ENCODE results near the gene AUTS2.

The AUTS2 gene

GRCh38 chr7:70785427-70785826, 1187.2 kb downstream of the AUTS2 start:
- no peak for TF ChIP-seq TAF1 (IDR thresholded peaks at IDR 0.05; ENCODE audit: borderline replicate concordance, low read depth, low read length)
- DNase-seq (ENCODE audit: insufficient read length), result no peak
- FAIRE-seq, result no peak

- TF ChIP-seq POLR2A (IDR thresholded peaks at IDR 0.05; ENCODE audit: low read depth, low read length) (no peak), POLR2AphosphoS5 (IDR thresholded peaks at IDR 0.05; ENCODE audit: low read depth, low read length) (no peak), TAF1 (IDR thresholded peaks at IDR 0.05; ENCODE audit: borderline replicate concordance, low read depth, low read length) (no peak)
- FAIRE-seq, result no peak
- DNase-seq (ENCODE audit: insufficient read length), result no peak
Measured at GRCh38 chr7:70786076-70786475, 1187.8 kb downstream of the AUTS2 start.

GRCh38 chr7:70787286-70787685, 1189.0 kb downstream of the AUTS2 start:
- DNase-seq (ENCODE audit: insufficient read length) (no peak), FAIRE-seq (no peak)

GRCh38 chr7:70787771-70788170, 1189.5 kb downstream of the AUTS2 start:
- TF ChIP-seq POLR2AphosphoS5 (IDR thresholded peaks at IDR 0.05; ENCODE audit: low read depth, low read length), result no peak
- no peak for TF ChIP-seq POLR2A (IDR thresholded peaks at IDR 0.05; ENCODE audit: low read depth, low read length)
- TF ChIP-seq TAF1 (IDR thresholded peaks at IDR 0.05; ENCODE audit: borderline replicate concordance, low read depth, low read length), result no peak

More at GRCh38 chr7:70787286-70787685, 1189.0 kb downstream of the AUTS2 start:
- no peak for TF ChIP-seq POLR2AphosphoS5 (IDR thresholded peaks at IDR 0.05; ENCODE audit: low read depth, low read length)

GRCh38 chr7:70788276-70788675, 1190.0 kb downstream of the AUTS2 start:
- DNase-seq (ENCODE audit: insufficient read length) (no peak), FAIRE-seq (no peak)
- TF ChIP-seq TAF1 (IDR thresholded peaks at IDR 0.05; ENCODE audit: borderline replicate concordance, low read depth, low read length), result no peak
- TF ChIP-seq POLR2A (IDR thresholded peaks at IDR 0.05; ENCODE audit: low read depth, low read length), result no peak
- TF ChIP-seq POLR2AphosphoS5 (IDR thresholded peaks at IDR 0.05; ENCODE audit: low read depth, low read length), result no peak

More at GRCh38 chr7:70787771-70788170, 1189.5 kb downstream of the AUTS2 start:
- DNase-seq (ENCODE audit: insufficient read length) (no peak), FAIRE-seq (no peak)

- DNase-seq (ENCODE audit: insufficient read length) (no peak), FAIRE-seq (no peak)
- no peak for TF ChIP-seq POLR2AphosphoS5 (IDR thresholded peaks at IDR 0.05; ENCODE audit: low read depth, low read length)
- TF ChIP-seq TAF1 (IDR thresholded peaks at IDR 0.05; ENCODE audit: borderline replicate concordance, low read depth, low read length), result no peak
- no peak for TF ChIP-seq POLR2A (IDR thresholded peaks at IDR 0.05; ENCODE audit: low read depth, low read length)
Measured at GRCh38 chr7:70789481-70790214, 1191.4 kb downstream of the AUTS2 start.

- TF ChIP-seq POLR2A (IDR thresholded peaks at IDR 0.05; ENCODE audit: low read depth, low read length) (no peak), TAF1 (IDR thresholded peaks at IDR 0.05; ENCODE audit: borderline replicate concordance, low read depth, low read length) (no peak), POLR2AphosphoS5 (IDR thresholded peaks at IDR 0.05; ENCODE audit: low read depth, low read length) (no peak)
- FAIRE-seq (no peak), DNase-seq (ENCODE audit: insufficient read length) (no peak)
Measured at GRCh38 chr7:70790215-70791073, 1192.2 kb downstream of the AUTS2 start.

- FAIRE-seq, result no peak
- DNase-seq (ENCODE audit: insufficient read length), result no peak
- TF ChIP-seq TAF1 (IDR thresholded peaks at IDR 0.05; ENCODE audit: borderline replicate concordance, low read depth, low read length) (no peak), POLR2A (IDR thresholded peaks at IDR 0.05; ENCODE audit: low read depth, low read length) (no peak), POLR2AphosphoS5 (IDR thresholded peaks at IDR 0.05; ENCODE audit: low read depth, low read length) (no peak)
Measured at GRCh38 chr7:70791341-70791740, 1193.1 kb downstream of the AUTS2 start.

GRCh38 chr7:70793060-70793459, 1194.8 kb downstream of the AUTS2 start:
- no peak for DNase-seq (ENCODE audit: insufficient read length)
- no peak for FAIRE-seq
- no peak for TF ChIP-seq POLR2A (IDR thresholded peaks at IDR 0.05; ENCODE audit: low read depth, low read length)
- no peak for TF ChIP-seq TAF1 (IDR thresholded peaks at IDR 0.05; ENCODE audit: borderline replicate concordance, low read depth, low read length)
- TF ChIP-seq POLR2AphosphoS5 (IDR thresholded peaks at IDR 0.05; ENCODE audit: low read depth, low read length), result no peak

- DNase-seq (ENCODE audit: insufficient read length), result no peak
- TF ChIP-seq TAF1 (IDR thresholded peaks at IDR 0.05; ENCODE audit: borderline replicate concordance, low read depth, low read length), result no peak
- TF ChIP-seq POLR2AphosphoS5 (IDR thresholded peaks at IDR 0.05; ENCODE audit: low read depth, low read length), result no peak
- TF ChIP-seq POLR2A (IDR thresholded peaks at IDR 0.05; ENCODE audit: low read depth, low read length), result no peak
- no peak for FAIRE-seq
Measured at GRCh38 chr7:70793821-70794220, 1195.5 kb downstream of the AUTS2 start.

GRCh38 chr7:70794962-70795361, 1196.7 kb downstream of the AUTS2 start:
- DNase-seq (ENCODE audit: insufficient read length), result no peak
- no peak for TF ChIP-seq TAF1 (IDR thresholded peaks at IDR 0.05; ENCODE audit: borderline replicate concordance, low read depth, low read length)
- no peak for TF ChIP-seq POLR2AphosphoS5 (IDR thresholded peaks at IDR 0.05; ENCODE audit: low read depth, low read length)
- TF ChIP-seq POLR2A (IDR thresholded peaks at IDR 0.05; ENCODE audit: low read depth, low read length), result no peak
- no peak for FAIRE-seq

GRCh38 chr7:70795948-70796347, 1197.7 kb downstream of the AUTS2 start:
- DNase-seq (ENCODE audit: insufficient read length) (no peak), FAIRE-seq (no peak)
- TF ChIP-seq POLR2AphosphoS5 (IDR thresholded peaks at IDR 0.05; ENCODE audit: low read depth, low read length) (no peak), POLR2A (IDR thresholded peaks at IDR 0.05; ENCODE audit: low read depth, low read length) (no peak), TAF1 (IDR thresholded peaks at IDR 0.05; ENCODE audit: borderline replicate concordance, low read depth, low read length) (no peak)
